Osteocyte (in vitro differentiated cells): ENCODE measurements around the gene SYT8. TPM values are rescaled to one million over a fixed set of nuclear protein-coding genes. Genes with fewer than 3 reads are reported as not detected.

Source experiments
- DNase-seq: peaks from one replicate; pipeline ENCODE4 v3.0.0; 2021; ENCODE audit warnings: mixed read lengths; ENCODE audit not compliant: unreplicated experiment; ENCODE audit errors: extremely low spot score
- H3K27ac Mint-ChIP-seq: one replicate; pipeline ENCODE4 v1.8.0; 2021; ENCODE audit warnings: mild to moderate bottlenecking, mixed read lengths; ENCODE audit not compliant: unreplicated experiment
- H3K27me3 Mint-ChIP-seq: one replicate; pipeline ENCODE4 v1.8.0; 2021; ENCODE audit warnings: mixed read lengths; ENCODE audit not compliant: unreplicated experiment
- H3K36me3 Mint-ChIP-seq: one replicate; pipeline ENCODE4 v1.8.0; 2021; ENCODE audit warnings: mixed read lengths; ENCODE audit not compliant: unreplicated experiment
- H3K4me1 Mint-ChIP-seq: one replicate; pipeline ENCODE4 v1.8.0; 2021; ENCODE audit warnings: mixed read lengths; ENCODE audit not compliant: unreplicated experiment
- H3K4me3 Mint-ChIP-seq: one replicate; pipeline ENCODE4 v1.8.0; 2021; ENCODE audit warnings: mild to moderate bottlenecking, moderate library complexity, mixed read lengths; ENCODE audit not compliant: unreplicated experiment
- H3K9me3 Mint-ChIP-seq: one replicate; pipeline ENCODE4 v1.8.0; 2021; ENCODE audit warnings: mixed read lengths; ENCODE audit not compliant: unreplicated experiment
- CTCF ChIP-seq: fragments of 200-600 bp; sonication (generic); IDR thresholded peaks from 2 replicates; pipeline ENCODE4 v1.5.0; 2021; ENCODE audit warnings: antibody characterized with exemption, mild to moderate bottlenecking, moderate library complexity
- total RNA-seq: library from RNA; stranded (reverse); gene quantifications from 2 replicates; pipeline ENCODE4 v1.2.1, GENCODE V29; 2021

The SYT8 gene
- total RNA-seq, 1 donor from 2014 or later: 6.2 TPM

GRCh38 chr11:1819074-1819473 lies 15.7 kb upstream of the SYT8 start:
- Mint-ChIP-seq H3K27ac (no peak overlapping the region), H3K36me3 (no peaks in the 10 kb centered on the region)
- TF ChIP-seq CTCF: no peak

GRCh38 chr11:1820463-1821325 lies 14.1 kb upstream of the SYT8 start:
- H3K4me1 Mint-ChIP-seq: peaks cover 40% of the 10 kb centered on the region
- H3K27ac Mint-ChIP-seq: peak overlapping the region; percentile 65
- H3K4me3 Mint-ChIP-seq: no peak overlapping the region
- no peak for TF ChIP-seq CTCF
- H3K9me3 Mint-ChIP-seq: peaks cover 4% of the 10 kb centered on the region
- no peaks in the 10 kb centered on the region for H3K36me3 Mint-ChIP-seq
- no peak for DNase-seq
- no peaks in the 10 kb centered on the region for H3K27me3 Mint-ChIP-seq

More at GRCh38 chr11:1819074-1819473, 15.7 kb upstream of the SYT8 start:
- peaks cover 4% of the 10 kb centered on the region for H3K9me3 Mint-ChIP-seq
- no peak for DNase-seq
- H3K4me3 Mint-ChIP-seq: no peak overlapping the region
- H3K4me1 Mint-ChIP-seq: peaks cover 46% of the 10 kb centered on the region
- H3K27me3 Mint-ChIP-seq: no peaks in the 10 kb centered on the region

- Mint-ChIP-seq H3K27ac (no peak overlapping the region), H3K4me3 (no peak overlapping the region), H3K4me1 (peaks cover 46% of the 10 kb centered on the region), H3K27me3 (no peaks in the 10 kb centered on the region), H3K36me3 (no peaks in the 10 kb centered on the region), H3K9me3 (peaks cover 4% of the 10 kb centered on the region)
- no peak for DNase-seq
- TF ChIP-seq CTCF: no peak
These were observed 13.2 kb upstream of the SYT8 start for GRCh38 chr11:1821562-1821961.

GRCh38 chr11:1822648-1823375 lies 12.0 kb upstream of the SYT8 start:
- no peak for DNase-seq
- Mint-ChIP-seq H3K9me3 (peaks cover 4% of the 10 kb centered on the region), H3K4me3 (no peak overlapping the region), H3K4me1 (peaks cover 56% of the 10 kb centered on the region), H3K36me3 (no peaks in the 10 kb centered on the region), H3K27ac (no peak overlapping the region), H3K27me3 (no peaks in the 10 kb centered on the region)
- TF ChIP-seq CTCF: no peak
